Cardiac fibroblast (primary cell): ENCODE results near the gene RAPGEF4.

ENCODE experiments used
- DNase-seq, 2 donors: peaks; one replicate each; pipeline versions ENCODE4 v3.0.0 to v3.0.0-alpha.2; 2010; ENCODE audit warnings: low read depth in 2 of 2
- H3K4me3 ChIP-seq, 2 donors: replicated peaks in 1 of 2; 1 replicate in 1 of 2; 2 replicates in 1 of 2; pipeline ENCODE4 v1.5.1; 2011; ENCODE audit warnings: low read depth in 2 of 2, low read length in 2 of 2, mild to moderate bottlenecking in 2 of 2, moderate library complexity in 1 of 2
- TF ChIP-seq, protein P1 (sequence below): IDR thresholded peaks from one replicate; pipeline ENCODE4 v1.5.1; 2011; ENCODE audit warnings: low read depth, mild to moderate bottlenecking, low read length, inconsistent platforms

The RAPGEF4 gene

DNA sequence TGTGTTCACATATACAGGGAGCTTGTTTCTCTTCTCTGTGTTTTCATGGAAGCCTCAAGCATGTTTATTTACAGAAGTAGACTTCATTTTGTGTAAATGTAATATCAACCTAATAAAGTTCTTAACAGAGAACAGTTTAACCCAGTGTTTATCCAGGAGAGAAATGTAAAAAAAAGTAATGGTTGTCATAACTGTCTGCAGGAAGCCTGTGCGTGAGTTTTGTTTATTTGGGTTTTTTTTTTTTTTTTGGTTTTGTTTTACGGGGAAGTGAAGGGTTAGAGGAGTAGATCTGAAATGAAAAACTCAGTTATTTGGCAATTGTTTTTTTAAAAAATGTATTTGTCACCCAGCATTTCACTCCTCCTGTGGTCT lies 124.7 kb downstream of the RAPGEF4 start:
- TF ChIP-seq, protein P1, sequence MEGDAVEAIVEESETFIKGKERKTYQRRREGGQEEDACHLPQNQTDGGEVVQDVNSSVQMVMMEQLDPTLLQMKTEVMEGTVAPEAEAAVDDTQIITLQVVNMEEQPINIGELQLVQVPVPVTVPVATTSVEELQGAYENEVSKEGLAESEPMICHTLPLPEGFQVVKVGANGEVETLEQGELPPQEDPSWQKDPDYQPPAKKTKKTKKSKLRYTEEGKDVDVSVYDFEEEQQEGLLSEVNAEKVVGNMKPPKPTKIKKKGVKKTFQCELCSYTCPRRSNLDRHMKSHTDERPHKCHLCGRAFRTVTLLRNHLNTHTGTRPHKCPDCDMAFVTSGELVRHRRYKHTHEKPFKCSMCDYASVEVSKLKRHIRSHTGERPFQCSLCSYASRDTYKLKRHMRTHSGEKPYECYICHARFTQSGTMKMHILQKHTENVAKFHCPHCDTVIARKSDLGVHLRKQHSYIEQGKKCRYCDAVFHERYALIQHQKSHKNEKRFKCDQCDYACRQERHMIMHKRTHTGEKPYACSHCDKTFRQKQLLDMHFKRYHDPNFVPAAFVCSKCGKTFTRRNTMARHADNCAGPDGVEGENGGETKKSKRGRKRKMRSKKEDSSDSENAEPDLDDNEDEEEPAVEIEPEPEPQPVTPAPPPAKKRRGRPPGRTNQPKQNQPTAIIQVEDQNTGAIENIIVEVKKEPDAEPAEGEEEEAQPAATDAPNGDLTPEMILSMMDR = no peak
- H3K4me3 ChIP-seq = peak overlapping the region in 1 of 2 donors; percentile 21

DNA sequence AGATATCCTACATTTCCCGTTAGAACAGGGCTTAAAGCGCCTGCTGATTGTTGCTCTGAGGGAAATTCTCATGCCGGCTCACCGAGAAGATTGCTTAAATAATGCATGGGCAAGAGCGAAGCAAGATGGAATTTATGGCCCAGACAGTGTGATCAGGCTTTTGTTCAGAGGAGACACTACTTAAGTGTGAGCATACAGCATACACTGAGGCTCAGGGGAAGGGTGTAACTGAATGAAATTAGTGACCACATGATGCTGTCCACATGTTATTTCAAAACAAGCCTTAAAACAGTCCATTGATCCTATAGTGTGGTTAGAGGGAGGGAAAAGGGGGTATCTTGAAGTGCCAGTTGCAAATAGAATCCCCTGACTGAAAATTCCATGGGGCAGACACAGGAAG lies 125.5 kb downstream of the RAPGEF4 start:
- TF ChIP-seq, protein P1 = no peak
- DNase-seq = peak in 1 of 2 donors; percentile 36
- peak overlapping the region in 1 of 2 donors; percentile 14 for H3K4me3 ChIP-seq

More for the DNA sequence above, 124.7 kb downstream of the RAPGEF4 start:
- no peak for DNase-seq

DNA sequence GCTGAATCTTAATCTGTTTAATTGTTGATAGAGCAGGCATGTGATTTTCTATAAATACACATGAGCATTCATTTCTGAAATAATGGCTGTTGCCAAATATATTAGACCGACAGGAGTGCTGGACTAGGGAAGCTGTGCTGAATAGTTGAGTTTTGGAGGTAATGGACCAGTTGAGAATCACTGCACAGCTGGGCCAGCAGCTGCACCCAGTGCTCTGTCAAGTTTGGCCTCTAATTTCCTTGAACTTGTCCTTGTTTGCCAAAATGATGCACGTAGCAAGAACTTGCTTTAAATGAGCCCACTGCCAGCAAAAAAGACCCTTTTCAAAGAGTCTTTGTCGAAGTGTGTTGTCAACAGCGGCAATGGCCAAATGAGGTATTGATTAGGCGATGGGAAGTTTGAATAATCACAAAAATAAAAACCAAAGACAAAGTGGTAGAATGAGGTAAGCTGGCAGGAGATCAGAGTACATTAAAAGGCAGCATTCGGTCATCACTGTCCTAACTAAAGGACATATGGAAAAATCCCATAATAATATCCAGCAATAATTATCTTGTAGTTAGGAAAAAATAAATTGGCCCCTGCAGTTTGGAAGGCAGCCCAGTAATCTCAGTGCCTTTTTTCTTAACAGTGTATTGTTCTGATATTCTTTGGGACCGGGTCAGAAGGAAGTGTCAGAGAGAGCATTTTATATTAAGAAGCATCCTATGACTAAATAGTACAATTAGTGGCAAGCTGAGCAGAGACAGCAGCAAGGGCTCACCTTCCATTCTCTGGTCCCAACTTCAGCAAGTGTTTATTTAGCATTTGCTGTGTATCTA lies 126.2 kb downstream of the RAPGEF4 start:
- TF ChIP-seq, protein P1 = no peak
- H3K4me3 ChIP-seq = no peak overlapping the region
- DNase-seq = no peak

DNA sequence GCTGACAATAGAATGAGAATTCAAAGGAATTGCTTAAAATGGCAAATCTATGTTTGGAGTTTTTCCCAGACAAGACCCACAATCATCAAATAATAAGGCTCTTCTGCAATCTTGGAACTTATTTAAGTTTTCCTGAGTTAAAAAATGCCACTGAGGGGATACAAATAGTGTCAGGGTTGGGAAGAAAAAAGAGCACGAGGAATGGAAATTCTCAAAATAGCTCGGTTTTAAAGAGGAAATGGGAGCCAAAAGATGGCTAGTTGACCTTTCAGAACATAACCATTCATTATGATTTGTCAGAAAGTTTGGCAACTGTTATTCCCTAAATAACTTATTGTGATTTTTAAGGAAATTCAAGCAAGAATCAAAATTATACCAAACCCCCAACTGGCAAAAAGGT lies 127.7 kb downstream of the RAPGEF4 start:
- H3K4me3 ChIP-seq = no peak overlapping the region
- peak in 1 of 2 donors; percentile 48 for DNase-seq
- TF ChIP-seq, protein P1 = no peak

DNA sequence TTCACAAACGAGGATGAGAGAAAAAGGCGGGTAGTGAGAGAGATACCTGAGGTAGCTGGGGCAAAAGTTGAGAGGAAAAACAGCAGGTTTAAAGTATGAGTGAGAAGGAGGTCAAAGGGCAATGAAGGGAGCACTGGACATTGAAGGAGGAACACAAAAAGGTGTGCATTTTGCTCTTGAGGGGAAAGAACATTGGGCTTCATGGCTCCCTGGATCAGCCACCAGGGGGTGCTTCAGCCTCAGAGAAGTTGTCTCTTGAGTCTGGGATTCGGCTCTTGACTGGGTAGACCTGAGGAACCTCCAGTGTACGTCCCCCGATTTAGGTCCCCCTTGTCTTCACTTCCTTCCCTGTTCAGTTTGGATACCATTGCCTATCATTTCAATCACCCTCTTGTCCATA lies 128.5 kb downstream of the RAPGEF4 start:
- H3K4me3 ChIP-seq = no peak overlapping the region
- TF ChIP-seq, protein P1 = peak; percentile 89
- DNase-seq = peak; percentile 54 to 70

DNA sequence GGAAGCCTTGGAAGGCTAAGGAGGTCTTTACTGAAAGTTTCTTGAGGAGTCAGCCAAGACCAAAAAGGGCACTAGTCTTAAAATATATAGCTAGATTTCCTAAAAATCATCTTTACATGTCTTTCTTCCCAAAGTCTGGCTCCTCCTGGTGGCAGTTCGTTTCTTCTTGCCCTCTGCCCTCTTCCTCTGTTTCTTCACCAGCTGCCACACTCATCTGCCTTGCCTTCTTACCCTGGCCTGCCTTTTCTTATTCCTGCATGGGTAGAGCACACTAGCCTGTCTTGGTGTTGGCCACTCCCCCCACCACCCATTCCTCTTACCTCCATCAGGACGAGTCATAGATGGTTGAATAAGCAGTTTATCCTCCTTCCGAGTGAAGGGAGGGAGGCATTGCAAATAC lies 129.8 kb downstream of the RAPGEF4 start:
- no peak overlapping the region for H3K4me3 ChIP-seq
- TF ChIP-seq, protein P1 = peak; percentile 39
- peak in 1 of 2 donors; percentile 39 for DNase-seq
